Progenitor cell of endocrine pancreas (in vitro differentiated cells): ENCODE data around the gene PYGB. TPM values are rescaled to one million over a fixed set of nuclear protein-coding genes. Genes with fewer than 3 reads are reported as not detected.

Experiments
- DNase-seq: peaks from one replicate; pipeline ENCODE4 v3.0.0; 2021; ENCODE audit warnings: low spot score; ENCODE audit not compliant: unreplicated experiment
- H3K27ac Mint-ChIP-seq: 2 replicates; pipeline ENCODE4 v1.8.0; 2021; ENCODE audit warnings: mild to moderate bottlenecking, moderate library complexity, mixed read lengths
- H3K27me3 Mint-ChIP-seq: 2 replicates; pipeline ENCODE4 v1.8.0; 2021; ENCODE audit warnings: mixed read lengths
- H3K36me3 Mint-ChIP-seq: 2 replicates; pipeline ENCODE4 v1.8.0; 2022; ENCODE audit warnings: mixed read lengths; ENCODE audit not compliant: insufficient read depth
- H3K4me1 Mint-ChIP-seq: 2 replicates; pipeline ENCODE4 v1.8.0; 2021; ENCODE audit warnings: low read depth, mixed read lengths
- H3K4me3 Mint-ChIP-seq: 2 replicates; pipeline ENCODE4 v1.8.0; 2021; ENCODE audit warnings: low read depth, mild to moderate bottlenecking, moderate library complexity, mixed read lengths
- H3K9me3 Mint-ChIP-seq: 2 replicates; pipeline ENCODE4 v1.8.0; 2021; ENCODE audit warnings: low read depth, mixed read lengths
- CTCF ChIP-seq: fragments of 200-600 bp; sonication (generic); IDR thresholded peaks from one replicate; pipeline ENCODE4 v1.5.0; 2021; ENCODE audit warnings: antibody characterized with exemption, mild to moderate bottlenecking; ENCODE audit not compliant: unreplicated experiment
- total RNA-seq: library from RNA; stranded (reverse); gene quantifications from 2 replicates; pipeline ENCODE4 v1.2.1, GENCODE V29; 2021

PYGB gene
- total RNA-seq, 1 donor from 2014 or later = 54.4 TPM

DNA sequence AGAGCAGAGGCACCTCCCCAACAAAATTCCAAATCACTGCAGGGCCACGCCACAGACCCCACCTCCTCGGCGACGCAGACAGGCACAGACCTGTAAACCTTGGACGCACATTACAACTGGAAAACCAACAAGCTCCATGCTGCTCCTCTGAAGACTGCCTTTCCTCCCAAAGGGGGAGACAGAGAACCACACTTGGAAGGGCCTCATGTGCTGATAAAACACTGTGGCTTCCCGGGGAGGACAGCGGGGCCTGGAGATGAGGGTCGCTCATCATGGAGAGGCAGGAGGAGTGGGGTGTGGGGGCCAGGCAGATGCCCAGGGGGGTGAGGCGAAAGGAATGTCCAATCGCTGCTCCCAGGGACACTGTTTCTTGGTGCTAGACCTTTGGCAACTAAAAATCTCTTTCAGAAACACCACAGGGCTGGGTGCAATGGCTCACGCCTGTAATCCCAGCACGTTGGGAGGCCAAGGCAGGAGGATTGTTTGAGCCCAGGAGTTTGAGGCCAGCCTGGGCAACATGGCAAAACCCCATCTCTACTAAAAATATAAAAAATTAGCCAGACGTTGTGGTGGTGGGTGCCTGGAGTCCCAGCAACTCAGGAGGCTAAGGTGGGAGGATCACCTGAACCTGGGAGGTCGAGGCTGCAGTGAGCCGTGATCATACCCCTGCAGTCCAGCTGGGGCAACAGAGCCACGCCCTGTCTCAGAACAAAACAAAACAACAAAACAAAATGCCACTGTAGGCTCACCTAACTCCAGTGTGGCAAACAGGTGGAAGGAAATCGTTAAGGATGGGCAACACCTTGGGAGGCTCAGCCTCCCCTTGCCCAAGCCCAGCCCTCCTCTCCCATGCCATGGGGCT is 88.9 kb downstream of the PYGB start:
- Mint-ChIP-seq H3K36me3 (peaks cover 11% of the 10 kb centered on the region), H3K4me1 (peaks cover 27% of the 10 kb centered on the region), H3K9me3 (no peaks in the 10 kb centered on the region), H3K27me3 (no peaks in the 10 kb centered on the region), H3K4me3 (no peak overlapping the region), H3K27ac (no peak overlapping the region)
- peak; percentile 41 for TF ChIP-seq CTCF
- no peak for DNase-seq

DNA sequence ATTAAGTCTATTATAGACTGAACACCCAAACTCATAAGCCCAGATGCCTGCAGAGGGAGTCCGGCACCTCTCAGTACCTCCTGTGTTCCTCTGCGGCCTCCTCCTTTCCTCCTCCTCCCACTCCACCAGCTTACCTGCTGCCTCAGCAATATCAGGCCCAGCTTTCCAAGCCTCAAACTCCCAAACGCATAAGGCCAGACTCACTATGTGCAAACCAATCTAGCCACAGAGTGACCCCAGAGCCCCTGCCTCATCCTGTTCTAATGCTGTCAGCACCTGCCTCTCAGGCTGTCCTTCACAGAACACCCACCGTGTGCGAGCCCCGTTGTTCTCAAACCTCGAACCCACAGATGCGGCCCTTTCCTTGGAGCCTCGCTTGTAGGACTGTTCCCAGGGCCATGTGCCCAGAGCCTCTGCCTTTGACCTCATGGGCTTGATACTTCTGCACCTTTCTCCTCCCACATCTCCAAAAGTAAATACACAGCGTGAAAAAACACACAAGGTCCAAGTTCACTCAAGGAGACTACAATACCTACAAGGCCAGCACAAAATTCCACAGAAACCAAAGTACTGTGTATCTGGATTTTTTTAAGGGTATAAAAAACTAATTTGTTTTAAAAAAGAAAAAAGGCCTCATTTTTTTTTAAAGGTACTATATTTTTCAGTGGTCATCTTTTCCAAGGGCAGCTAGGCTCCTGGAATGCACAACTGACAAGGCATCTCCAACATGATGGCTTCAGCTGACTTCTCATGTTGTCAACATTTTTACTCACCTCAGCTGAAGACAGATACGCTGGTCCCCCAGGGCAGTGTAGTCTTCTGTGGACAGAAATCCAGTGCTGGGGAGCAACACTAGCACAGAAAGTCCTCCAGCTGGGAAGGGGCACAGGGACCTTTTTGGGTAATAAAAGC is 90.5 kb downstream of the PYGB start:
- no peak for TF ChIP-seq CTCF
- no peaks in the 10 kb centered on the region for H3K9me3 Mint-ChIP-seq
- H3K27me3 Mint-ChIP-seq = no peaks in the 10 kb centered on the region
- DNase-seq = no peak
- no peak overlapping the region for H3K4me3 Mint-ChIP-seq
- H3K27ac Mint-ChIP-seq = peak overlapping the region; percentile 67
- H3K4me1 Mint-ChIP-seq = peaks cover 27% of the 10 kb centered on the region
- H3K36me3 Mint-ChIP-seq = peaks cover 11% of the 10 kb centered on the region

DNA sequence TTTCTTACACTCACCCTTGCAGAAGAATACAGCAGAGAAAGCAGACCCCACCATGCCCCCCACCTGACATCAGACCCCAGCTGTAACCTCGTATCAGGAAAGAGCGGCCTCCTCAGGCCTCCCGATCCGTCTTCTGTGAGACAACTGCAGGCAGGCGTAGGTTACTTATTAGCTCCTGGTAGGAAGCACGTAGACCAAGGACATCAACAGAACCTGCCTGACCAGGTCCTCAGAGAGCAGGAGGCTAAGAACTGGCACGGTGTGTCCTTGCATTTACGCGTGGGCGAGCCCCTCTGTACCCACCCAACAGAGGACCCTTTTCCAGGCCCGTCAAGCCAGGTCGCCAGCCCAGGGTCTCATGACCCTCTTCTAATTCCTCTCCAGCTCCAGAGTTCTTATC is 91.7 kb downstream of the PYGB start:
- peak overlapping the region; percentile 50 for H3K4me3 Mint-ChIP-seq
- no peaks in the 10 kb centered on the region for H3K9me3 Mint-ChIP-seq
- DNase-seq = no peak
- H3K27ac Mint-ChIP-seq = peak overlapping the region; percentile 87
- no peaks in the 10 kb centered on the region for H3K27me3 Mint-ChIP-seq
- H3K4me1 Mint-ChIP-seq = peaks cover 27% of the 10 kb centered on the region
- TF ChIP-seq CTCF = no peak
- peaks cover 10% of the 10 kb centered on the region for H3K36me3 Mint-ChIP-seq

DNA sequence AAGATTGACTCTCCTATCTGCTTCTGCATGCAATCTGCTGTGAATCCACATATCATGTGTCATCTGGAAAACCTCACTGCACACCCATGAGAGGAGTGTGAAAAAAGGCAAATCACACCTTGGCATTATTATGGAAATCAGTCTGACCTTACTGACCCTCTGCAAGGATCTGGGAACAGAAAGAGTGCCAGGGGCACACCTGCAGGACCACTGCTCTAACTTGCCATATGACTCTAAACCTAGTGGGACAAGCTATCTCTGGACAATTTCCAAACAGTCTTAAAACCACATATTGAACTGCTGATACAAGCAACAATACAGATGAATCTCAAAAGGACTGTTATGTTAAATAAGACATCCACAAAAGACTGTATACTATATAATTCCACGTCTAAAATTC is 92.5 kb downstream of the PYGB start:
- peaks cover 27% of the 10 kb centered on the region for H3K4me1 Mint-ChIP-seq
- H3K4me3 Mint-ChIP-seq = no peak overlapping the region
- H3K27me3 Mint-ChIP-seq = no peaks in the 10 kb centered on the region
- no peak for TF ChIP-seq CTCF
- peak overlapping the region; percentile 70 for H3K27ac Mint-ChIP-seq
- peaks cover 13% of the 10 kb centered on the region for H3K36me3 Mint-ChIP-seq
- no peaks in the 10 kb centered on the region for H3K9me3 Mint-ChIP-seq
- DNase-seq = no peak
